ENCODE results near the gene ACOT13. TPM values are rescaled to one million over a fixed set of nuclear protein-coding genes. Genes with fewer than 3 reads are reported as not detected.
"Not testable (repeated sequence)": the region's sequence is repeated elsewhere in the genome, so short reads cannot be mapped to it uniquely, and the experiment has no call there.

Gene ACOT13
- total and polyA plus RNA-seq, 2 experiments from 2014 or later: 30.1 to 61.6 TPM

- 98% methylated on average over 9 of the region's 9 CpGs for WGBS (ENCODE audit: low lambda C conversion rate, missing lambda C conversion rate)
- Histone ChIP-seq H3K4me2 (no peak overlapping the region), H3K4me1 (ENCODE audit: insufficient read depth) (no peaks in the 10 kb centered on the region), H3K27ac (no peak overlapping the region), H3K9me2 (replicated peaks; ENCODE audit: insufficient read depth) (no peaks in the 10 kb centered on the region), H4K20me1 (ENCODE audit: insufficient read depth, poor library complexity, severe bottlenecking) (no peaks in the 10 kb centered on the region), H3K27me3 (no peaks in the 10 kb centered on the region), H2AFZ (no peak overlapping the region), H3K79me2 (peaks cover 35% of the 10 kb centered on the region), H3K36me3 (replicated peaks; ENCODE audit: insufficient read depth, low read depth) (no peaks in the 10 kb centered on the region), H3K4me3 (no peak overlapping the region), H3K9me3 (ENCODE audit: low read depth) (no peaks in the 10 kb centered on the region)
- DNase-seq (ENCODE audit: low spot score): no peak
- TF ChIP-seq CTCF (IDR thresholded peaks at IDR 0.05; ENCODE audit: poor library complexity): no peak
- TF ChIP-seq EZH2phosphoT487 (IDR thresholded peaks at IDR 0.05; ENCODE audit: low read depth, severe bottlenecking, unreplicated experiment): no peak
- no peak for TF ChIP-seq EZH2 (IDR thresholded peaks at IDR 0.05; ENCODE audit: borderline replicate concordance)
These were observed 2.1 kb downstream of the ACOT13 start for GRCh38 chr6:24668997-24669361.

GRCh38 chr6:24670492-24670891, 3.6 kb downstream of the ACOT13 start:
- H3K9me2 ChIP-seq (replicated peaks; ENCODE audit: insufficient read depth); H3K27ac ChIP-seq; H3K36me3 ChIP-seq (replicated peaks; ENCODE audit: insufficient read depth, low read depth); H4K20me1 ChIP-seq (ENCODE audit: insufficient read depth, poor library complexity, severe bottlenecking); H3K4me3 ChIP-seq; H3K9me3 ChIP-seq (ENCODE audit: low read depth); H3K27me3 ChIP-seq; H3K4me1 ChIP-seq (ENCODE audit: insufficient read depth); DNase-seq (ENCODE audit: low spot score); H2AFZ ChIP-seq; H3K4me2 ChIP-seq: not testable (repeated sequence)
- H3K79me2 ChIP-seq: peaks cover 26% of the 10 kb centered on the region

- WGBS (ENCODE audit: low lambda C conversion rate, missing lambda C conversion rate): 93% methylated on average over 4 of the region's 4 CpGs
These were observed 4.2 kb downstream of the ACOT13 start for GRCh38 chr6:24671077-24671476.

GRCh38 chr6:24672620-24673182, 5.8 kb downstream of the ACOT13 start:
- no peak overlapping the region for H3K4me2 ChIP-seq
- no peak for DNase-seq (ENCODE audit: low spot score)
- H3K4me1 ChIP-seq (ENCODE audit: insufficient read depth): no peaks in the 10 kb centered on the region
- H3K9me2 ChIP-seq (replicated peaks; ENCODE audit: insufficient read depth): no peaks in the 10 kb centered on the region
- H4K20me1 ChIP-seq (ENCODE audit: insufficient read depth, poor library complexity, severe bottlenecking): no peaks in the 10 kb centered on the region
- H3K4me3 ChIP-seq: no peak overlapping the region
- H3K79me2 ChIP-seq: peaks cover 25% of the 10 kb centered on the region
- H3K27ac ChIP-seq: no peak overlapping the region
- H3K9me3 ChIP-seq (ENCODE audit: low read depth): no peaks in the 10 kb centered on the region
- no peaks in the 10 kb centered on the region for H3K27me3 ChIP-seq
- TF ChIP-seq CTCF (IDR thresholded peaks at IDR 0.05; ENCODE audit: poor library complexity): no peak
- TF ChIP-seq EZH2 (IDR thresholded peaks at IDR 0.05; ENCODE audit: borderline replicate concordance): no peak
- no peak for TF ChIP-seq EZH2phosphoT487 (IDR thresholded peaks at IDR 0.05; ENCODE audit: low read depth, severe bottlenecking, unreplicated experiment)
- no peaks in the 10 kb centered on the region for H3K36me3 ChIP-seq (replicated peaks; ENCODE audit: insufficient read depth, low read depth)
- no peak overlapping the region for H2AFZ ChIP-seq
- WGBS (ENCODE audit: low lambda C conversion rate, missing lambda C conversion rate): 91% methylated on average over 6 of the region's 6 CpGs

More at GRCh38 chr6:24671077-24671476, 4.2 kb downstream of the ACOT13 start:
- not testable (repeated sequence) for H2AFZ ChIP-seq; H3K4me3 ChIP-seq; H3K4me2 ChIP-seq; H3K27ac ChIP-seq; H4K20me1 ChIP-seq (ENCODE audit: insufficient read depth, poor library complexity, severe bottlenecking); H3K9me2 ChIP-seq (replicated peaks; ENCODE audit: insufficient read depth); H3K9me3 ChIP-seq (ENCODE audit: low read depth); H3K36me3 ChIP-seq (replicated peaks; ENCODE audit: insufficient read depth, low read depth); H3K4me1 ChIP-seq (ENCODE audit: insufficient read depth); H3K27me3 ChIP-seq; DNase-seq (ENCODE audit: low spot score)
- H3K79me2 ChIP-seq: peaks cover 20% of the 10 kb centered on the region

Measured in hepatocyte (in vitro differentiated cells).